ENCODE data around the gene SHANK3. TPM values are rescaled to one million over a fixed set of nuclear protein-coding genes. Genes with fewer than 3 reads are reported as not detected.

SHANK3 gene
- polyA plus RNA-seq, 1 of the 3 experiments (the other 2 are of a cell fraction) = 1.5 TPM

- ChIA-PET POLR2A (no interaction called here), CTCF (no interaction called here)
- H3K9ac ChIP-seq = no peak overlapping the region
- no peaks in the 10 kb centered on the region for H3K36me3 ChIP-seq (replicated peaks in 1 of 2; ENCODE audit: control insufficient read depth in 1 of 2, insufficient read depth in 2 of 2, low read length in 1 of 2)
- TF ChIP-seq JUND (IDR thresholded peaks at IDR 0.05) (no peak), CTCF (IDR thresholded peaks at IDR 0.05) (no peak), IRF3 (IDR thresholded peaks at IDR 0.05; ENCODE audit: low read depth, low read length) (no peak), EZH2phosphoT487 (IDR thresholded peaks at IDR 0.05; ENCODE audit: borderline replicate concordance, low read depth) (no peak), RAD21 (IDR thresholded peaks at IDR 0.05; ENCODE audit: low read length) (no peak), TCF12 (IDR thresholded peaks at IDR 0.05) (no peak), MEF2A (IDR thresholded peaks at IDR 0.05; ENCODE audit: borderline replicate concordance, low read depth) (no peak), NFIC (IDR thresholded peaks at IDR 0.05; ENCODE audit: borderline replicate concordance) (no peak), PBX3 (IDR thresholded peaks at IDR 0.05) (no peak), TEAD4 (IDR thresholded peaks at IDR 0.05; ENCODE audit: borderline replicate concordance, insufficient read depth) (no peak), REST (IDR thresholded peaks at IDR 0.05; ENCODE audit: low read depth, low read length) (no peak), USF1 (IDR thresholded peaks at IDR 0.05; ENCODE audit: borderline replicate concordance, low read depth) (no peak), RXRA (IDR thresholded peaks at IDR 0.05; ENCODE audit: borderline replicate concordance, low read depth) (no peak), FOSL2 (IDR thresholded peaks at IDR 0.05; ENCODE audit: borderline replicate concordance, low read depth) (no peak), TAF1 (IDR thresholded peaks at IDR 0.05; ENCODE audit: borderline replicate concordance, low read depth, low read length) (no peak), YY1 (IDR thresholded peaks at IDR 0.05; ENCODE audit: low read depth) (no peak), MAX (IDR thresholded peaks at IDR 0.05; ENCODE audit: low read depth) (no peak), ZBTB33 (IDR thresholded peaks at IDR 0.05; ENCODE audit: borderline replicate concordance, low read depth) (no peak)
- no peaks in the 10 kb centered on the region for H3K9me2 ChIP-seq
- no peaks in the 10 kb centered on the region for H3K27me3 ChIP-seq (ENCODE audit: insufficient read depth)
- no peak overlapping the region for H3K4me3 ChIP-seq (ENCODE audit: low read depth in 2 of 2, low read length in 1 of 2)
- peaks cover 0 to 5% of the 10 kb centered on the region in 2 experiments; a peak in 1 of 4 replicates for H3K4me1 ChIP-seq (ENCODE audit: control insufficient read depth in 1 of 2, insufficient read depth in 2 of 2, low read depth in 1 of 2, low read length in 1 of 2)
- no peak overlapping the region for H3K4me2 ChIP-seq
- no peaks in the 10 kb centered on the region for H3K9me3 ChIP-seq
- H4K20me1 ChIP-seq (ENCODE audit: insufficient read depth) = no peaks in the 10 kb centered on the region
- H3K79me2 ChIP-seq (ENCODE audit: insufficient read depth) = no peaks in the 10 kb centered on the region
- no peak overlapping the region for H3K27ac ChIP-seq (ENCODE audit: low read depth in 2 of 2, low read length in 1 of 2)
- DNase-seq = no peak
- 94% methylated on average over 6 of the region's 8 CpGs for WGBS (ENCODE audit: low lambda C conversion rate)
- peaks cover 3% of the 10 kb centered on the region for H3F3A ChIP-seq (replicated peaks; ENCODE audit: insufficient read depth)
- H2AFZ ChIP-seq (ENCODE audit: low read depth) = no peak overlapping the region
These were observed 582 bp upstream of the SHANK3 start for GRCh38 chr22:50672041-50672440.
